A549 treated with CORT108297 at 1 μM for 4 hours (cell line): ENCODE measurements around the gene POLR3H. TPM values are rescaled to one million over a fixed set of nuclear protein-coding genes. Genes with fewer than 3 reads are reported as not detected.

Experiments
- total RNA-seq: library from RNA; stranded (reverse); fragments of 200-300 nt; extraction: Qiagen RNA extraction; gene quantifications from 5 replicates; pipeline ENCODE4 v1.2.3, GENCODE V29; 2022

The POLR3H gene, protein sequence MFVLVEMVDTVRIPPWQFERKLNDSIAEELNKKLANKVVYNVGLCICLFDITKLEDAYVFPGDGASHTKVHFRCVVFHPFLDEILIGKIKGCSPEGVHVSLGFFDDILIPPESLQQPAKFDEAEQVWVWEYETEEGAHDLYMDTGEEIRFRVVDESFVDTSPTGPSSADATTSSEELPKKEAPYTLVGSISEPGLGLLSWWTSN
- 28.3 to 50.2 TPM (median 43.9 TPM) in 5 replicates for total RNA-seq

DNA sequence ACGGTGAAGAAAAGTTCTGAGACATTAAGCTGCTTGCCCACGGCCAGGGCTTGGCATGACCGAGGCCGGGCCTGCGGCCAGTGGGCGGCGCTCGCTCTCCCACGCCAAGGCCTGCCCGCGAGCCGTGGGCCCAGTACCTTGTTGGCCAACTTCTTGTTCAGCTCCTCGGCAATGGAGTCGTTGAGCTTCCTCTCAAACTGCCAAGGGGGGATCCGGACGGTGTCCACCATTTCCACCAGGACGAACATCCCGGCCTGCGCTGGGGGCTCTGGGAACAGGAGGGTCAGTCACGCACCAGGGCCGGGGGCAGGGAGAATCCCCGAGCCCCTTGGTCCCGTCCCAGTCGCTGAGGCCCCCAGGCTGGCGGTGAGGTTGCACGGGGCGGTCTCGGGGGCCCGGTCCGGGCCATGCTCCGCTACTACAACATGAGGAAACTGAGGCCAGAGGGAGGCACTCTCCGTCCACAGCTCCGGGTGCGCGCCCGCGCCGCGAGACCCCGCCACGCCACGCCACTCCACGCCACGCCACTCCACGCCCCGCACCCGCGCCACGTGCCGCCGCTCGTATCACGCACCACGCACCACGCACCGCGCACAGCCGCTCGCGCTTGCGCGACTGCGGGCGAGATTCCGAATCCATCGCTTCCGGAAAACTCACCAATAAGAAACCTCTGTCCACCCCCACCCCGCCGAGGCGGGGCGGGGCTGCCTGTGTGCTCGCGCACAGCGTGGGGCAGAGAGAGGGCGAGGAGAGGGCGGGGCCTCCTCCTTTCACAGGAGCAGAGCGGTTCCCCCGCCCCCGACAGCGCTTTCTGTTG lies at the start of gene POLR3H:
TSS of gene POLR3H (minus strand) at position 617 of the 817 bp plus-strand sequence. CDS start at position 248, 369 bp downstream.

DNA sequence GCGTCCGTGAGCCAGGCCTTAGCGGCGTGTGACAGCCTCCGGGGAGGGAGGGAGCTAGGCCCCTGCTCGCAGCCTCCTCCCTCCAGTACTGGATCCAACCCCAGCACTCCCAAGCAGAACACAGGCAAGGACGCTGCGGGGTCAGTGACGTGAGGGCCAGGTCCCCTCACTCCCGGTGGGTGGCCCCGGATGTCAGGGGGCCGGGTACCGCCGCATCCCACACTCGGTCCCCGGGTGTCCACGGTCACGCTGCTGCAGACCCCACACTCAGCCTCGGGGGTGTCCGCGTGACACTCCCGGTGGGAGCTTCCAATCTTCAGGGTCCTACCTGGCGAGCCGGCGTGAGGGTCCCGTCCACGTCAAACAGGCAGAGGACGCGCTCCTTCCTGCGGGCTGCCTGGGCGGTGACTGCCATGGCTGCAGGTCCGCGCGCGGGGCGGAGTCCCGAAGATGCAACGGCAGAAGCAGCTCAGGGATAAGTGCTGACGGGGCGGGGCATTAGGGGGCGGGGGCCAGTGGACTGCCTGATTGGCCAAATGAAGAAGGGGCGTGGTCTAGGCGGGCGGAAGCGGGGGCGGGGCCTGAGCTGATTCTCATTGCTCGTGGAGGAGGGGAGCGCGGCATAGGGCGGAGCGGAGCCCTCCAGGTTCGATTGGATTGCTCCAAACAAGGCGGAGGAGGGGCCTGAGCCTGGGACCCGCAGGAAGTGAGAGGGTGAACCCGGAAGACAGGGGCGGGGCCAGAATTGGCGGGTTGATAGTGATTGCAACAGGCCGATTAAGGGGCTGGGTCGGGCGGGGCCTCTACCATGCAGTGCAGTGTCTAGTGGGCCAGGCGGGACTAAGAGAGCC lies 45.3 kb upstream of the POLR3H start, which contains the start of gene PMM1:
TSS of gene PMM1 (minus strand) at position 450 of the 851 bp plus-strand sequence. CDS start at position 415, 35 bp downstream.

Other genes with a start within 250 kb of the POLR3H start
- 18.9 to 27.1 TPM (median 25.5 TPM) in 5 replicates for gene ZC3H7B, start 242.9 kb downstream of the POLR3H start, total RNA-seq
- 0.85 to 1.1 TPM (median 0.93 TPM) in 5 replicates for gene TEF, start 162.5 kb downstream of the POLR3H start, total RNA-seq
- 20.4 to 25.4 TPM (median 22.3 TPM) in 5 replicates for gene TOB2, start 97.7 kb downstream of the POLR3H start, total RNA-seq
- 63.1 to 79.2 TPM (median 66.3 TPM) in 5 replicates for gene PHF5A, start 75.8 kb downstream of the POLR3H start, total RNA-seq
- 44.9 to 48.9 TPM (median 47.6 TPM) in 5 replicates for gene ACO2, start 75.4 kb downstream of the POLR3H start, total RNA-seq
- gene CSDC2, start 16.5 kb upstream of the POLR3H start, total RNA-seq = 1.9 to 3.4 TPM (median 2.6 TPM) in 5 replicates
- 24.3 to 31.9 TPM (median 31.2 TPM) in 5 replicates for gene PMM1, start 45.4 kb upstream of the POLR3H start, total RNA-seq
- 14.9 to 16.6 TPM (median 16.2 TPM) in 5 replicates for gene DESI1, start 76.6 kb upstream of the POLR3H start, total RNA-seq
- gene XRCC6, start 76.8 kb upstream of the POLR3H start, total RNA-seq = 287 to 354 TPM (median 296 TPM) in 5 replicates
- gene SNU13, start 144.4 kb upstream of the POLR3H start, total RNA-seq = 105 to 205 TPM (median 180 TPM) in 5 replicates
- gene MEI1, start 155.0 kb upstream of the POLR3H start, total RNA-seq = 0.17 TPM in 1 of 5 replicates, not detected in the others